ENCODE measurements around the gene CMTM5. TPM values are rescaled to one million over a fixed set of nuclear protein-coding genes. Genes with fewer than 3 reads are reported as not detected.
"Not testable (repeated sequence)": the region's sequence is repeated elsewhere in the genome, so short reads cannot be mapped to it uniquely, and the experiment has no call there.

Gene CMTM5
- total RNA-seq, 4 donors from 2014 or later = 0.76 TPM; not detected in 3

DNA sequence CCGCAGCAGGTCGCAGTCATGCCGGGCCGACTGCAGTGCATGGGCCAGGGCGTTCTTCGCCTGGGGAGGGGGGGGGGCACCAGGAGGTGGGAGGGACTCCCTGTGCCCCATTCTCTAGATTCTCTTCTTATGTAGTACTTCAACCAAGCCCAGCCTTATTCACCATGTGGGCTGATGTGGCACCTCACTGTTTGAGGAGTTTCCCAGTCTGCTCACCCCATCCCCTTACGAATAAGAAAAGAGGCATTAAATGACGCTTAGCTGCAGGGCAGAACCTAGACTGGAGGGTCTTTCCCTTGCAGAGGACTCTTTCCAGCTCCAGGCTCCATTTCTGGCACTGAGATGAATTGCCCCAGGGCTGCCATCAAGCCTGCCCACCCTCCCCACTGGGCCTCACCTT, 12.2 kb downstream of the CMTM5 start:
- no peak for TF ChIP-seq EP300 (IDR thresholded peaks at IDR 0.05)
- TF ChIP-seq POLR2A (IDR thresholded peaks at IDR 0.05) = no peak
- TF ChIP-seq CTCF (IDR thresholded peaks at IDR 0.05) = no peak
- no peak for TF ChIP-seq POLR2AphosphoS5 (IDR thresholded peaks at IDR 0.05)
- 88% methylated on average over 7 of the region's 8 CpGs for WGBS
- Histone ChIP-seq H3K9me3 (no peaks in the 10 kb centered on the region), H3K27ac (no peak overlapping the region), H3K4me3 (no peak overlapping the region), H3K36me3 (no peaks in the 10 kb centered on the region), H3K27me3 (peaks cover 9% of the 10 kb centered on the region), H3K4me1 (no peaks in the 10 kb centered on the region)
- no peak for DNase-seq (ENCODE audit: low spot score in 2 of 2)

GRCh38 chr14:23389396-23389795, 12.6 kb downstream of the CMTM5 start:
- WGBS = 80% methylated on average over 12 of the region's 12 CpGs

DNA sequence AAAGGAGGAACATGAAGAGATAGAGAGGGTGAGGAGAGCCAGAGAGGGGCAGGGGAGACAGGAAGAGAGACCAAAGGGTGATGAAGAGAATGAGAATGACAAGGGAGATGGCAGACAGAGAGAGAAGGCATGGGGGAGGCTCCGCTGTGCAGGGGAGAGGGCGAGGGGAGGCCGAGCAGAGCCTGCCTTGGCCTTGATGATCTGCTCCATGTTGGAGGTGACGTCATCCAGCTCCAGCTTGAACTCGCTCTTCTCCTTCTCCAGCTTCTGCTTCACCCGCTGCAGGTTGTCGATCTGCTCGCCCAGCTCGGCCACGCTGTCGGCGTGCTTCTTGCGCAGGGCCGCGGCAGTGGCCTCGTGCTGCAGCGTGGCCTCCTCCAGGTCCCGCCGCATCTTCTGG, 13.0 kb downstream of the CMTM5 start:
- H3K4me3 ChIP-seq; H3K36me3 ChIP-seq; H3K4me1 ChIP-seq; H3K9me3 ChIP-seq; DNase-seq (ENCODE audit: low spot score in 2 of 2); H3K27ac ChIP-seq; H3K27me3 ChIP-seq: not testable (repeated sequence)
- 92% methylated on average over 5 of the region's 19 CpGs for WGBS

More at GRCh38 chr14:23389396-23389795, 12.6 kb downstream of the CMTM5 start:
- Histone ChIP-seq H3K36me3 (no peaks in the 10 kb centered on the region), H3K4me1 (no peaks in the 10 kb centered on the region), H3K27ac (no peak overlapping the region), H3K9me3 (no peaks in the 10 kb centered on the region), H3K27me3 (peaks cover 9% of the 10 kb centered on the region), H3K4me3 (no peak overlapping the region)
- TF ChIP-seq POLR2AphosphoS5 (IDR thresholded peaks at IDR 0.05) (no peak), POLR2A (IDR thresholded peaks at IDR 0.05) (no peak), CTCF (IDR thresholded peaks at IDR 0.05) (no peak), EP300 (IDR thresholded peaks at IDR 0.05) (no peak)
- no peak for DNase-seq (ENCODE audit: low spot score in 2 of 2)

DNA sequence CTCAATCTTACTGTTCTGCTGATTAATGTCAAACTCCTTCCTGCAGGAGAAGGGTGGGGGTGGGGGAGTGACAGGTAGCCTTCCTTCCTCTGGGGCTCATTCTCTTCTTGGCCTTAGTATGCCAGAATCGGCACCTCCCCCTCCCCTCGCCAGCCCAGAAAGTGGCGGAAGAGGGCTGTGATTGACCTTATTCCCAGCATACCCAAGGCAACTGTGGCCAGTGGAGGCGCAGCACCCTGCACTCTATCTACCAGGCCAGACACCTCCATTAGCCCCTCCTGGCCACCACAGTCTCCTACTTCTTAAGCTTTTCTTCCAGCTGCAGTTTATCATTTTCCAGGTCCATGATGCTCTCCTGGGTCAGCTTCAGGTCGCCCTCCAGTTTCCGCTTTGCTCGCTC, 15.8 kb downstream of the CMTM5 start:
- no peak overlapping the region for H3K27ac ChIP-seq
- H3K36me3 ChIP-seq = no peaks in the 10 kb centered on the region
- no peaks in the 10 kb centered on the region for H3K4me1 ChIP-seq
- H3K4me3 ChIP-seq = no peak overlapping the region
- TF ChIP-seq POLR2AphosphoS5 (IDR thresholded peaks at IDR 0.05) (no peak), EP300 (IDR thresholded peaks at IDR 0.05) (no peak), POLR2A (IDR thresholded peaks at IDR 0.05) (no peak), CTCF (IDR thresholded peaks at IDR 0.05) (no peak)
- 74% methylated on average over 7 of the region's 7 CpGs for WGBS
- no peaks in the 10 kb centered on the region for H3K9me3 ChIP-seq
- peaks cover 11% of the 10 kb centered on the region for H3K27me3 ChIP-seq
- DNase-seq (ENCODE audit: low spot score in 2 of 2) = no peak

DNA sequence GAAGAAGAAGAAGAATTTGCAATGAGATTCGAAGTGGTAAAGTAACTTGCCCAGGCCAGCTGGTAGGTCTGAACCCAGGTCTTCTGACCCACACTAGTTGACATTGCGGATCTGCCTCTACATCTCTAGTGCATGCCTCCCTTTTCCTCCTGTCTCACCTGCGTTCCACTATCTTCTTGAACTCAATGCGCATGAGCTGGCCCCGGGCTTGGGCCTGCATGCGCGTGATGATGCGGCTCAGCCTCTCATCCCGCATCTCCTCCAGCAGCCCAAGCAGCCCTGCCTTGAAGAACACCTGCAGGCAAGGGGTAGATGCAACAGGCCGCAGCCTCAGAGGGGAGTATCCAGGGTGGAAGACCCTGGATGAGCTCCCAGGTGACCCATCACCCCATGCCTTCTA, 19.3 kb downstream of the CMTM5 start:
- H3K4me3 ChIP-seq = no peak overlapping the region
- H3K36me3 ChIP-seq = no peaks in the 10 kb centered on the region
- WGBS = 90% methylated on average over 10 of the region's 10 CpGs
- H3K27me3 ChIP-seq = peaks cover 6% of the 10 kb centered on the region
- H3K27ac ChIP-seq = no peak overlapping the region
- TF ChIP-seq EP300 (IDR thresholded peaks at IDR 0.05) = no peak
- TF ChIP-seq POLR2A (IDR thresholded peaks at IDR 0.05) = no peak
- H3K4me1 ChIP-seq = no peaks in the 10 kb centered on the region
- no peaks in the 10 kb centered on the region for H3K9me3 ChIP-seq
- DNase-seq (ENCODE audit: low spot score in 2 of 2) = no peak

DNA sequence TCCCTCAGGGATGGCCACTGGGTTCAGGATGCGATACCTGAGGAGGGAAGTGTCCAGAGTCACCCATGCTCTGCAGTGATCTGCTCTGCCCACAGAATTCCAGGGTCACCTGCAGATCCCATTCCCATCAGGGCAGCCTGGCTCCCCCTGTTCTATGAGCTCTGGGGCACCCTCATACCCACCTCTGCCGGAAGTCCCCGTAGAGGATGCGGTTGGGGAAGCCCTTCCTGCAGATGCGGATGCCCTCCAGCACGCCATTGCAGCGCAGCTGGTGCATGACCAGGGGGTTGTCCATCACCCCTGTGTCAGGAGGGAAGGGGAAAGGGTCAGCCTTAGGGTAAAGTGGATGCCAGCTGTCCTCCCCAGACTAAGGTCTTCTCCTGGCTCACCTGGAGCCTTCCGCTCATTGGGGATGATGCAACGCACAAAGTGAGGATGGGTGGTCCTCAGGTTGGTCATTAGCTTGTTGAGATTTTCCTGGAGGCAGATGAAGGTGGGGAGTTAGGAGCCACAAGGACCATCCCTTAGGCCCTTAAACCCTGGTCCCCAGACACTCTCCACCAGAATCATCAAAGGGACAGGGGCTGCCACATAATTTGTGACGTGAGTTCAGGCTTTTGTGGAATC, 20.0 kb downstream of the CMTM5 start:
- 95% methylated on average over 8 of the region's 10 CpGs for WGBS
- H3K36me3 ChIP-seq = no peaks in the 10 kb centered on the region
- no peaks in the 10 kb centered on the region for H3K9me3 ChIP-seq

More for the DNA sequence above, 20.0 kb downstream of the CMTM5 start:
- DNase-seq (ENCODE audit: low spot score in 2 of 2) = no peak
- no peaks in the 10 kb centered on the region for H3K4me1 ChIP-seq
- H3K4me3 ChIP-seq = no peak overlapping the region
- no peak for TF ChIP-seq POLR2A (IDR thresholded peaks at IDR 0.05)
- no peak for TF ChIP-seq EP300 (IDR thresholded peaks at IDR 0.05)
- TF ChIP-seq CTCF (IDR thresholded peaks at IDR 0.05) = no peak
- TF ChIP-seq POLR2AphosphoS5 (IDR thresholded peaks at IDR 0.05) = no peak
- H3K27me3 ChIP-seq = peaks cover 7% of the 10 kb centered on the region
- no peak overlapping the region for H3K27ac ChIP-seq
